Liver (tissue), 3 donors: ENCODE results near the gene DNMBP.

Experiments used
- ATF3 ChIP-seq: IDR thresholded peaks from 2 replicates; pipeline ENCODE4 v1.6.1; 2016; ENCODE audit warnings: antibody characterized with exemption
- CTCF ChIP-seq: fragments of 150-350 bp; IDR thresholded peaks from 2 replicates; pipeline ENCODE4 v1.5.1; 2017; ENCODE audit warnings: improper control_type of control experiment, low read depth, low read length; ENCODE audit not compliant: missing input control
- EGR1 ChIP-seq, 2 donors: IDR thresholded peaks; 2 replicates each; pipeline ENCODE4 v1.6.1; 2016 to 2018; ENCODE audit warnings: antibody characterized with exemption in 2 of 2, low read depth in 2 of 2
- GABPA ChIP-seq, 2 donors: IDR thresholded peaks in 1 of 2; conservative IDR thresholded peaks in 1 of 2; 2 replicates each; pipeline ENCODE4 v1.6.1; 2016; ENCODE audit warnings: antibody characterized with exemption in 2 of 2, mild to moderate bottlenecking in 1 of 2, moderate library complexity in 1 of 2
- JUND ChIP-seq, 2 donors: IDR thresholded peaks; 2 replicates each; pipeline ENCODE4 v1.6.1; 2016; ENCODE audit warnings: antibody characterized with exemption in 2 of 2
- MAX ChIP-seq: IDR thresholded peaks from 2 replicates; pipeline ENCODE4 v1.6.1; 2016; ENCODE audit warnings: antibody characterized with exemption
- RAD21 ChIP-seq, 2 donors: IDR thresholded peaks; 2 replicates each; pipeline ENCODE4 v1.6.1; 2016; ENCODE audit warnings: antibody characterized with exemption in 2 of 2, mild to moderate bottlenecking in 2 of 2
- REST ChIP-seq: IDR thresholded peaks from 2 replicates; pipeline ENCODE4 v1.6.1; 2016; ENCODE audit warnings: antibody characterized with exemption, mild to moderate bottlenecking
- YY1 ChIP-seq: IDR thresholded peaks from 2 replicates; pipeline ENCODE4 v1.6.1; 2016; ENCODE audit warnings: antibody characterized with exemption, mild to moderate bottlenecking
- TF ChIP-seq, protein P1 (sequence below): IDR thresholded peaks from 2 replicates; pipeline ENCODE4 v1.6.1; 2016; ENCODE audit warnings: antibody characterized with exemption
- donor health status: healthy.
- donor health status: healthy.

GRCh38 chr10:99958806-99959205, 50.9 kb downstream of the DNMBP start:
- no peak for TF ChIP-seq JUND (IDR thresholded peaks at IDR 0.05)
- no peak for TF ChIP-seq RAD21 (IDR thresholded peaks at IDR 0.05)
- no peak for TF ChIP-seq CTCF
- no peak for TF ChIP-seq EGR1 (IDR thresholded peaks at IDR 0.05; ENCODE audit: low read depth in 2 of 2)
- no peak for TF ChIP-seq ATF3
- no peak for TF ChIP-seq MAX
- TF ChIP-seq REST, result no peak
- no peak for TF ChIP-seq YY1
- TF ChIP-seq GABPA (IDR thresholded peaks at IDR 0.05 in 1 of 2, conservative IDR thresholded peaks at IDR 0.05 in 1 of 2), result no peak
- TF ChIP-seq, protein P1, sequence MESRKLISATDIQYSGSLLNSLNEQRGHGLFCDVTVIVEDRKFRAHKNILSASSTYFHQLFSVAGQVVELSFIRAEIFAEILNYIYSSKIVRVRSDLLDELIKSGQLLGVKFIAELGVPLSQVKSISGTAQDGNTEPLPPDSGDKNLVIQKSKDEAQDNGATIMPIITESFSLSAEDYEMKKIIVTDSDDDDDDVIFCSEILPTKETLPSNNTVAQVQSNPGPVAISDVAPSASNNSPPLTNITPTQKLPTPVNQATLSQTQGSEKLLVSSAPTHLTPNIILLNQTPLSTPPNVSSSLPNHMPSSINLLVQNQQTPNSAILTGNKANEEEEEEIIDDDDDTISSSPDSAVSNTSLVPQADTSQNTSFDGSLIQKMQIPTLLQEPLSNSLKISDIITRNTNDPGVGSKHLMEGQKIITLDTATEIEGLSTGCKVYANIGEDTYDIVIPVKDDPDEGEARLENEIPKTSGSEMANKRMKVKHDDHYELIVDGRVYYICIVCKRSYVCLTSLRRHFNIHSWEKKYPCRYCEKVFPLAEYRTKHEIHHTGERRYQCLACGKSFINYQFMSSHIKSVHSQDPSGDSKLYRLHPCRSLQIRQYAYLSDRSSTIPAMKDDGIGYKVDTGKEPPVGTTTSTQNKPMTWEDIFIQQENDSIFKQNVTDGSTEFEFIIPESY, result no peak
